ENCODE data around the gene ERC2.

The ERC2 gene

GRCh38 chr3:55526332-55527030, 941.8 kb downstream of the ERC2 start:
- ATAC-seq: no peak
- no peak for TF ChIP-seq PATZ1 (CRISPR knock-in tag; IDR thresholded peaks at IDR 0.05; ENCODE audit: borderline replicate concordance)

DNA sequence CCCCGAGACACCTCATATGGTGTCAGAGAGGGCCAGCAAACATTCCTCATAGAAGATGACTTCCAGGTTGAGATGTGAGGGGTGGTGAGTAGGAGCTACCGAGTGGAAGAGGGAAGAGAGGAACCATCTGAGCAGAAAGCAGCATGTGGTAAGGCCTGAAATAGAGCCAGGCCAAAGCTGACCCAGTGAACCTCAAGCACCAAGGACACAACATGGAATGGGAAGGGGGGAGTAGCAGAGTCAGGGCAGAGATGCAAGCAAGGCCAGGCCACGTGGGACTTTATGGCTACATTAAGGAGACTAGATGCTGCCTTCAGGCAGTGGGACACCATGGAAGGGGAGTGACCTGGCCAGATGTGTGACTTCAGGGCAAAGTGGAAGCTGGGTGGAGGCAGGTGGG, 942.8 kb downstream of the ERC2 start:
- no peak for TF ChIP-seq CSDC2 (CRISPR knock-in tag; IDR thresholded peaks at IDR 0.05)
- TF ChIP-seq OSR1 (CRISPR knock-in tag; IDR thresholded peaks at IDR 0.05): no peak
- TF ChIP-seq PATZ1 (CRISPR knock-in tag; IDR thresholded peaks at IDR 0.05; ENCODE audit: borderline replicate concordance): no peak
- no peak for TF ChIP-seq TOX (CRISPR knock-in tag; IDR thresholded peaks at IDR 0.05; ENCODE audit: borderline replicate concordance)
- TF ChIP-seq ZNF8 (CRISPR knock-in tag; IDR thresholded peaks at IDR 0.05): no peak
- TF ChIP-seq ZFP30 (CRISPR knock-in tag; IDR thresholded peaks at IDR 0.05): no peak
- no peak for TF ChIP-seq PPARA (CRISPR knock-in tag; IDR thresholded peaks at IDR 0.05; ENCODE audit: borderline replicate concordance)
- no peak for TF ChIP-seq SNAI2 (CRISPR knock-in tag; IDR thresholded peaks at IDR 0.05)
- TF ChIP-seq ZC3H10 (CRISPR knock-in tag; IDR thresholded peaks at IDR 0.05): no peak
- TF ChIP-seq ARNTL (CRISPR knock-in tag; IDR thresholded peaks at IDR 0.05; ENCODE audit: borderline replicate concordance, low read depth): no peak
- TF ChIP-seq RARB (CRISPR knock-in tag; IDR thresholded peaks at IDR 0.05): no peak
- no peak for TF ChIP-seq ZFP3 (CRISPR knock-in tag; IDR thresholded peaks at IDR 0.05)
- TF ChIP-seq ZNF70 (CRISPR knock-in tag; IDR thresholded peaks at IDR 0.05): no peak
- no peak for TF ChIP-seq ISL1 (CRISPR knock-in tag; IDR thresholded peaks at IDR 0.05)
- TF ChIP-seq ESRRG (CRISPR knock-in tag; IDR thresholded peaks at IDR 0.05): no peak
- no peak for TF ChIP-seq TSHZ2 (CRISPR knock-in tag; IDR thresholded peaks at IDR 0.05)
- TF ChIP-seq BACH2 (CRISPR knock-in tag; IDR thresholded peaks at IDR 0.05; ENCODE audit: borderline replicate concordance): no peak
- no peak for TF ChIP-seq GLIS3 (CRISPR knock-in tag; IDR thresholded peaks at IDR 0.05)
- no peak for ATAC-seq

GRCh38 chr3:55524565-55525244, 943.6 kb downstream of the ERC2 start:
- TF ChIP-seq ZNF565 (CRISPR knock-in tag; conservative IDR thresholded peaks at IDR 0.05; ENCODE audit: low read depth) (no peak), ISL1 (CRISPR knock-in tag; IDR thresholded peaks at IDR 0.05) (peak; percentile 40; the same call in 1 of the 2 replicates)
- peak; percentile 68 for ATAC-seq

DNA sequence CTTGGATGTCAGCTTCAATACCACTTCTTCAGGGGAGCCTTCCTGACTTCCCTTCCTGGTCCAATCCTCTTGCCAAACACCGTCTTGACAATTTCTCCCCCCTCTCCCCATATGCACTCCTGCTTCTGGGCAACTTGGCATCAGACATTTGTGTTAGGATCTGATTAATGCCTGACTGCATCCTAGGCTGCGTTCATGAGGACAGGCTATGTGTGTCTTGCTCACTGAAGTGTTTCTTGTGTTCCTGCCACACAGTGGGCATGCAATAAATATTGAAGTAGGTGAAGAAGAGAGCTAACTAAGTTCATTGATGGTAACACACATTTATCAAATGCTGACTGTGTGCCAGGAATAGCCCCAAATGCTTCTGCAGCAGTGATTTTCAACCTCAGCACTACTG, 944.8 kb downstream of the ERC2 start:
- no peak for ATAC-seq
- TF ChIP-seq BACH2 (CRISPR knock-in tag; IDR thresholded peaks at IDR 0.05; ENCODE audit: borderline replicate concordance) (no peak), ZFP30 (CRISPR knock-in tag; IDR thresholded peaks at IDR 0.05) (no peak), CSRNP3 (CRISPR knock-in tag; IDR thresholded peaks at IDR 0.05) (no peak), ZNF565 (CRISPR knock-in tag; conservative IDR thresholded peaks at IDR 0.05; ENCODE audit: low read depth) (no peak), TOX (CRISPR knock-in tag; IDR thresholded peaks at IDR 0.05; ENCODE audit: borderline replicate concordance) (no peak), ZC3H10 (CRISPR knock-in tag; IDR thresholded peaks at IDR 0.05) (no peak), OSR1 (CRISPR knock-in tag; IDR thresholded peaks at IDR 0.05) (no peak), RARB (CRISPR knock-in tag; IDR thresholded peaks at IDR 0.05) (no peak), ZFP3 (CRISPR knock-in tag; IDR thresholded peaks at IDR 0.05) (no peak), PATZ1 (CRISPR knock-in tag; IDR thresholded peaks at IDR 0.05; ENCODE audit: borderline replicate concordance) (no peak), ISL1 (CRISPR knock-in tag; IDR thresholded peaks at IDR 0.05) (no peak), GLIS3 (CRISPR knock-in tag; IDR thresholded peaks at IDR 0.05) (no peak), TCF4 (CRISPR knock-in tag; IDR thresholded peaks at IDR 0.05; ENCODE audit: borderline replicate concordance) (no peak), PPARA (CRISPR knock-in tag; IDR thresholded peaks at IDR 0.05; ENCODE audit: borderline replicate concordance) (no peak), ARNTL (CRISPR knock-in tag; IDR thresholded peaks at IDR 0.05; ENCODE audit: borderline replicate concordance, low read depth) (no peak), SNAI2 (CRISPR knock-in tag; IDR thresholded peaks at IDR 0.05) (no peak), ESRRG (CRISPR knock-in tag; IDR thresholded peaks at IDR 0.05) (no peak)
- TF ChIP-seq, protein P1, sequence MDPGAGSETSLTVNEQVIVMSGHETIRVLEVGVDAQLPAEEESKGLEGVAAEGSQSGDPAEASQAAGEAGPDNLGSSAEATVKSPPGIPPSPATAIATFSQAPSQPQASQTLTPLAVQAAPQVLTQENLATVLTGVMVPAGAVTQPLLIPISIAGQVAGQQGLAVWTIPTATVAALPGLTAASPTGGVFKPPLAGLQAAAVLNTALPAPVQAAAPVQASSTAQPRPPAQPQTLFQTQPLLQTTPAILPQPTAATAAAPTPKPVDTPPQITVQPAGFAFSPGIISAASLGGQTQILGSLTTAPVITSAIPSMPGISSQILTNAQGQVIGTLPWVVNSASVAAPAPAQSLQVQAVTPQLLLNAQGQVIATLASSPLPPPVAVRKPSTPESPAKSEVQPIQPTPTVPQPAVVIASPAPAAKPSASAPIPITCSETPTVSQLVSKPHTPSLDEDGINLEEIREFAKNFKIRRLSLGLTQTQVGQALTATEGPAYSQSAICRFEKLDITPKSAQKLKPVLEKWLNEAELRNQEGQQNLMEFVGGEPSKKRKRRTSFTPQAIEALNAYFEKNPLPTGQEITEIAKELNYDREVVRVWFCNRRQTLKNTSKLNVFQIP (CRISPR knock-in tag; IDR thresholded peaks at IDR 0.05; ENCODE audit: borderline replicate concordance, low read depth): no peak

All from SK-N-SH treated with all-trans-retinoic acid at 6 μM for 48 hours (cell line).